22Rv1 (cell line): ENCODE measurements around the gene ATP2C1.

ENCODE experiments used
- CTCF ChIP-seq: fragments of 450-650 bp; IDR thresholded peaks from 2 replicates; pipeline ENCODE4 v1.5.1; 2017; ENCODE audit warnings: mild to moderate bottlenecking
- ZFX ChIP-seq: fragments of 450-650 bp; IDR thresholded peaks from 2 replicates; pipeline ENCODE4 v1.6.1; 2017; ENCODE audit warnings: antibody characterized with exemption, borderline replicate concordance

GRCh38 chr3:131020122-131020693 is 126.3 kb downstream of the ATP2C1 start:
- TF ChIP-seq CTCF (no peak), ZFX (no peak)
